ENCODE results near the gene HIBADH.

The HIBADH gene

GRCh38 chr7:27501001-27501400, 161.7 kb downstream of the HIBADH start:
- Mint-ChIP-seq H3K27me3 (no peaks in the 10 kb centered on the region), H3K4me1 (ENCODE audit: low read depth in 2 of 2) (no peaks in the 10 kb centered on the region), H3K27ac (no peak overlapping the region), H3K9me3 (no peaks in the 10 kb centered on the region), H3K4me3 (no peak overlapping the region), H3K36me3 (ENCODE audit: insufficient read depth) (no peaks in the 10 kb centered on the region)
- no peak for ATAC-seq (replicated peaks)
- DNase-seq = no peak

- ATAC-seq (replicated peaks) = no peak
- Mint-ChIP-seq H3K27me3 (peaks cover 19 to 30% of the 10 kb centered on the region in 2 donors), H3K27ac (no peak overlapping the region), H3K36me3 (ENCODE audit: insufficient read depth) (no peaks in the 10 kb centered on the region), H3K9me3 (no peaks in the 10 kb centered on the region), H3K4me1 (ENCODE audit: low read depth in 2 of 2) (no peaks in the 10 kb centered on the region), H3K4me3 (no peak overlapping the region)
- DNase-seq = no peak
Measured at GRCh38 chr7:27492224-27492623, 170.5 kb downstream of the HIBADH start.

- DNase-seq = no peak
- no peak for ATAC-seq (replicated peaks)
- no peaks in the 10 kb centered on the region for H3K4me1 Mint-ChIP-seq (ENCODE audit: low read depth in 2 of 2)
- peaks cover 26 to 33% of the 10 kb centered on the region in 2 donors for H3K27me3 Mint-ChIP-seq
- H3K27ac Mint-ChIP-seq = no peak overlapping the region
- H3K4me3 Mint-ChIP-seq = no peak overlapping the region
- H3K9me3 Mint-ChIP-seq = no peaks in the 10 kb centered on the region
- H3K36me3 Mint-ChIP-seq (ENCODE audit: insufficient read depth) = no peaks in the 10 kb centered on the region
Measured at GRCh38 chr7:27491534-27491933, 171.1 kb downstream of the HIBADH start.

GRCh38 chr7:27487509-27487908, 175.2 kb downstream of the HIBADH start:
- no peak for ATAC-seq (replicated peaks)
- H3K9me3 Mint-ChIP-seq = no peaks in the 10 kb centered on the region
- no peaks in the 10 kb centered on the region for H3K36me3 Mint-ChIP-seq (ENCODE audit: insufficient read depth)
- no peak for DNase-seq
- H3K27ac Mint-ChIP-seq = no peak overlapping the region
- H3K4me1 Mint-ChIP-seq (ENCODE audit: low read depth in 2 of 2) = no peaks in the 10 kb centered on the region
- H3K4me3 Mint-ChIP-seq = no peak overlapping the region
- H3K27me3 Mint-ChIP-seq = peaks cover 26 to 27% of the 10 kb centered on the region in 2 donors

- Mint-ChIP-seq H3K27ac (no peak overlapping the region), H3K4me3 (no peak overlapping the region), H3K27me3 (peaks cover 16 to 20% of the 10 kb centered on the region in 2 donors), H3K36me3 (ENCODE audit: insufficient read depth) (no peaks in the 10 kb centered on the region), H3K4me1 (ENCODE audit: low read depth in 2 of 2) (no peaks in the 10 kb centered on the region), H3K9me3 (no peaks in the 10 kb centered on the region)
- no peak for ATAC-seq (replicated peaks)
- DNase-seq = no peak
Measured at GRCh38 chr7:27484451-27484850, 178.2 kb downstream of the HIBADH start.

GRCh38 chr7:27482219-27482618, 180.5 kb downstream of the HIBADH start:
- no peaks in the 10 kb centered on the region for H3K9me3 Mint-ChIP-seq
- ATAC-seq (replicated peaks) = no peak
- no peak for DNase-seq

GRCh38 chr7:27478556-27478955, 184.1 kb downstream of the HIBADH start:
- H3K4me3 Mint-ChIP-seq = no peak overlapping the region
- no peaks in the 10 kb centered on the region for H3K36me3 Mint-ChIP-seq (ENCODE audit: insufficient read depth)
- no peaks in the 10 kb centered on the region for H3K9me3 Mint-ChIP-seq
- no peaks in the 10 kb centered on the region for H3K4me1 Mint-ChIP-seq (ENCODE audit: low read depth in 2 of 2)
- no peak for ATAC-seq (replicated peaks)
- peaks cover 6 to 17% of the 10 kb centered on the region in 2 donors for H3K27me3 Mint-ChIP-seq
- H3K27ac Mint-ChIP-seq = no peak overlapping the region
- DNase-seq = no peak

More at GRCh38 chr7:27482219-27482618, 180.5 kb downstream of the HIBADH start:
- no peak overlapping the region for H3K27ac Mint-ChIP-seq
- H3K36me3 Mint-ChIP-seq (ENCODE audit: insufficient read depth) = no peaks in the 10 kb centered on the region
- no peak overlapping the region for H3K4me3 Mint-ChIP-seq
- peaks cover 4 to 8% of the 10 kb centered on the region in 2 donors for H3K27me3 Mint-ChIP-seq
- no peaks in the 10 kb centered on the region for H3K4me1 Mint-ChIP-seq (ENCODE audit: low read depth in 2 of 2)

GRCh38 chr7:27478084-27478483, 184.6 kb downstream of the HIBADH start:
- DNase-seq = no peak
- peaks cover 9 to 18% of the 10 kb centered on the region in 2 donors for H3K27me3 Mint-ChIP-seq
- H3K36me3 Mint-ChIP-seq (ENCODE audit: insufficient read depth) = no peaks in the 10 kb centered on the region
- no peak overlapping the region for H3K27ac Mint-ChIP-seq
- no peaks in the 10 kb centered on the region for H3K4me1 Mint-ChIP-seq (ENCODE audit: low read depth in 2 of 2)
- no peak overlapping the region for H3K4me3 Mint-ChIP-seq
- no peaks in the 10 kb centered on the region for H3K9me3 Mint-ChIP-seq
- no peak for ATAC-seq (replicated peaks)

- Mint-ChIP-seq H3K27ac (no peak overlapping the region), H3K36me3 (ENCODE audit: insufficient read depth) (no peaks in the 10 kb centered on the region), H3K27me3 (peaks cover 13 to 25% of the 10 kb centered on the region in 2 donors), H3K4me1 (ENCODE audit: low read depth in 2 of 2) (no peaks in the 10 kb centered on the region), H3K9me3 (no peaks in the 10 kb centered on the region), H3K4me3 (no peak overlapping the region)
- no peak for ATAC-seq (replicated peaks)
- no peak for DNase-seq
Measured at GRCh38 chr7:27476493-27476892, 186.2 kb downstream of the HIBADH start.
